Chondrocyte (in vitro differentiated cells): ENCODE measurements around the gene LRRC3. TPM values are rescaled to one million over a fixed set of nuclear protein-coding genes. Genes with fewer than 3 reads are reported as not detected.

Experiments used
- DNase-seq: peaks from one replicate; pipeline ENCODE4 v3.0.0; 2021; ENCODE audit warnings: mixed read lengths, low spot score
- H3K27ac Mint-ChIP-seq: one replicate; pipeline ENCODE4 v1.8.0; 2021; ENCODE audit warnings: mild to moderate bottlenecking, moderate library complexity, mixed read lengths; ENCODE audit not compliant: unreplicated experiment
- H3K27me3 Mint-ChIP-seq: 2 replicates; pipeline ENCODE4 v1.8.0; 2021; ENCODE audit warnings: low read depth, mixed read lengths
- H3K36me3 Mint-ChIP-seq: 2 replicates; pipeline ENCODE4 v1.8.0; 2021; ENCODE audit warnings: low read depth, mixed read lengths
- H3K4me1 Mint-ChIP-seq: 2 replicates; pipeline ENCODE4 v1.8.0; 2021; ENCODE audit warnings: low read depth, mild to moderate bottlenecking, mixed read lengths
- H3K4me3 Mint-ChIP-seq: one replicate; pipeline ENCODE4 v1.8.0; 2021; ENCODE audit warnings: mild to moderate bottlenecking, moderate library complexity, mixed read lengths; ENCODE audit not compliant: unreplicated experiment
- H3K9me3 Mint-ChIP-seq: 2 replicates; pipeline ENCODE4 v1.8.0; 2021; ENCODE audit warnings: low read depth, mixed read lengths
- total RNA-seq: library from RNA; stranded (reverse); gene quantifications from 3 replicates; pipeline ENCODE4 v1.2.1, GENCODE V29; 2021
- TF ChIP-seq, protein P1 (sequence below): fragments of 200-600 bp; sonication (generic); IDR thresholded peaks from 2 replicates; pipeline ENCODE4 v1.5.0; 2021; ENCODE audit warnings: antibody characterized with exemption, mild to moderate bottlenecking, moderate library complexity

The LRRC3 gene
- total RNA-seq, 1 donor from 2014 or later = 8.0 TPM

DNA sequence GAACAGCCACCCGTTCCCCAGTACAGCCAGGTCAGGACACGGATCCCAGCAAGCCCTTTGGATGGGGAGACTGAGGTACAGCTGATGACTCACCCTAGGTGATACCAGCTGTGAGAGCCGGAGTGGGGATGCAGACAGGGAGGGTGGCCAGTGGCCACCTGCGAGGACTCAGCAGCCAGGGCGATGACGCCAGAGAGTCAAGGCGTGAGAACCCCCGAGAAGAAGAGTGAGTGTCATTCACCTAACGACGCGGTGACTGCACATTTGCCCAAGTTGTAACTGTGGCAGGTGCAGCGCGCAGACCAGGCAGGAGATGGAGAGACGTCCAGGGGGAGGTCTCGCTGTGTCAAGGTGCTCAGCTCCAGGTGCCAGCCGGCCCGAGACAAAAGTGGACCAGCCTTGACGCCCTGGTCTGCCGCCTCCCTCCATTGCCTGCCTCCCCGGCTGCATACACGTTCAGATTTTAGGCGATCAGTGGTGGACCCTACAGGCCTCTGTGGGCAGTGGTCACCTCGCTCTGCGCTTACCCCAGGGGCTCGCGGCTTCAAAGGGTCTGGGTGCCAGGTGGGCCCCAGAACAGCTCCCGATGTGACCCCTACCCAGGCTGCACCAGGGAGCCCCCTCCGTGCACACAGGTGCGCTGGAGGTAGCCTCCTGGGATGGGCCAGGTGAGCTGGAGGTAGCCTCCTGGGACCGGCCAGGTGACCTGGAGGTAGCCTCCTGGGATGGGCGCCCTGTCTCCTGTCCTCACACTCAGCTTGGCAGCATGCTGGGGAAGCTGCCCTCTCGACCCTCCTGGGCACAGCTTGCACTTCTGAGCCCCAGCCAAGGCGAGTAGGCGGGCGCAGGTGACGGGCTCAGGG lies 11.9 kb downstream of the LRRC3 start:
- TF ChIP-seq, protein P1, sequence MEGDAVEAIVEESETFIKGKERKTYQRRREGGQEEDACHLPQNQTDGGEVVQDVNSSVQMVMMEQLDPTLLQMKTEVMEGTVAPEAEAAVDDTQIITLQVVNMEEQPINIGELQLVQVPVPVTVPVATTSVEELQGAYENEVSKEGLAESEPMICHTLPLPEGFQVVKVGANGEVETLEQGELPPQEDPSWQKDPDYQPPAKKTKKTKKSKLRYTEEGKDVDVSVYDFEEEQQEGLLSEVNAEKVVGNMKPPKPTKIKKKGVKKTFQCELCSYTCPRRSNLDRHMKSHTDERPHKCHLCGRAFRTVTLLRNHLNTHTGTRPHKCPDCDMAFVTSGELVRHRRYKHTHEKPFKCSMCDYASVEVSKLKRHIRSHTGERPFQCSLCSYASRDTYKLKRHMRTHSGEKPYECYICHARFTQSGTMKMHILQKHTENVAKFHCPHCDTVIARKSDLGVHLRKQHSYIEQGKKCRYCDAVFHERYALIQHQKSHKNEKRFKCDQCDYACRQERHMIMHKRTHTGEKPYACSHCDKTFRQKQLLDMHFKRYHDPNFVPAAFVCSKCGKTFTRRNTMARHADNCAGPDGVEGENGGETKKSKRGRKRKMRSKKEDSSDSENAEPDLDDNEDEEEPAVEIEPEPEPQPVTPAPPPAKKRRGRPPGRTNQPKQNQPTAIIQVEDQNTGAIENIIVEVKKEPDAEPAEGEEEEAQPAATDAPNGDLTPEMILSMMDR = no peak
- Mint-ChIP-seq H3K9me3 (no peaks in the 10 kb centered on the region), H3K4me1 (no peaks in the 10 kb centered on the region), H3K27me3 (no peaks in the 10 kb centered on the region), H3K36me3 (peaks cover 7% of the 10 kb centered on the region), H3K27ac (no peak overlapping the region), H3K4me3 (no peak overlapping the region)
- no peak for DNase-seq

DNA sequence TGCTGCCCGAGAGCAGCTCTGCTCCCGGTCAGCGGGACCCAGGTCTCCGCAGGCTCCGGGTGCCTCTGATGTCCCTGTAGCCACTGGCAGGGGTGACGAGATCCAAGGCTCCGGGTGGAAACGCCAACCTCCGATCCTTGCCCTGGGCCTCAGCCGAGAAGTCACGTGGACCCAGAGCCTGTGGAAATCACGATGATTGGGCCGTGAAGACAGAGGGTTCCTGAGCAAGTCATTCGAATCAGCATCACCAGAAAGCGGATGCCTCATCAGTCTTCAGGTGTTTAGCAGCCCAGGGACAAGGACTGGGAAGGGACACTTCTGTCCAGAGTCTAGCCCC lies 12.5 kb downstream of the LRRC3 start:
- peaks cover 7% of the 10 kb centered on the region for H3K36me3 Mint-ChIP-seq
- TF ChIP-seq, protein P1 = no peak
- H3K27ac Mint-ChIP-seq = no peak overlapping the region
- H3K9me3 Mint-ChIP-seq = no peaks in the 10 kb centered on the region
- no peak for DNase-seq
- no peaks in the 10 kb centered on the region for H3K27me3 Mint-ChIP-seq
- H3K4me3 Mint-ChIP-seq = no peak overlapping the region
- no peaks in the 10 kb centered on the region for H3K4me1 Mint-ChIP-seq

DNA sequence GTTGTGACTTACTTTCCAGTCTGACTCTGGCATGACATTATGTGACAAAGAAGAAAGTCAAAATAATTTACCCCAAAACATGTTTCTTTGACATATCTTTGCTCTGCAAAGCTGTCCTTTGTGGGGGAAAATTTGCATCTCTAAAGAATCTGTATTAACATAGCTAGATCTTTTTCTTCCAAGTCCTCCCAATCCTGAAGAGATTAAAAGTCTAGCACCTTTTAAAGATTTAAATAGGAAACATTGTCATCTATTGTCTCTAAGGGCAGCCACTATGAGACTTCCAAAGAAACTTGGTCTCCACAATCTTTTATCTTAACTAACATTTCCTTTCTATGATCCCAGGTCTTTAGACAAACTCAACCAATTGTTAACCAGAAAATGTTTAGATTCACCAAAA lies 16.0 kb downstream of the LRRC3 start:
- no peak overlapping the region for H3K4me3 Mint-ChIP-seq
- no peaks in the 10 kb centered on the region for H3K9me3 Mint-ChIP-seq
- H3K27me3 Mint-ChIP-seq = no peaks in the 10 kb centered on the region
- TF ChIP-seq, protein P1 = no peak
- H3K36me3 Mint-ChIP-seq = peaks cover 3% of the 10 kb centered on the region
- no peaks in the 10 kb centered on the region for H3K4me1 Mint-ChIP-seq
- no peak for DNase-seq
- H3K27ac Mint-ChIP-seq = no peak overlapping the region

DNA sequence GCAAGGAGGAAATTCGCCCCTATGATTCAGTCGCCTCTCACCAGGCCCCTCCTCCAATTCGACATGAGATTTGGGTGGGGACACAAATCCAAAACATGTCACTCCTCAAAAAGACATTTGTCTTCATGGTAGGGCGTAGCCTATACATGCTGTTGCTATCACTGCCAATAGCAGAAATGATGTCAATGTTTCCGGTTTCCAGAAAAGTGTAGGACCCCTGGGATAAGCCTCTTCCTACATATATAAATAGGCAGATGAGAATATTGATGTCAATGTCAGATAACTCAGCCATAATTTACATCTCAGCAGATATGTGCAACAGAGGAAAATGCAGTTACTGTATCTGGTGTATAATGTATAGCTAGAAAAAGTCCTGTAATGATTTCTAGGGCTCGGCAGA lies 16.7 kb downstream of the LRRC3 start:
- Mint-ChIP-seq H3K27me3 (no peaks in the 10 kb centered on the region), H3K9me3 (no peaks in the 10 kb centered on the region), H3K27ac (no peak overlapping the region), H3K36me3 (peaks cover 3% of the 10 kb centered on the region), H3K4me3 (no peak overlapping the region), H3K4me1 (no peaks in the 10 kb centered on the region)
- TF ChIP-seq, protein P1 = no peak
- DNase-seq = no peak

DNA sequence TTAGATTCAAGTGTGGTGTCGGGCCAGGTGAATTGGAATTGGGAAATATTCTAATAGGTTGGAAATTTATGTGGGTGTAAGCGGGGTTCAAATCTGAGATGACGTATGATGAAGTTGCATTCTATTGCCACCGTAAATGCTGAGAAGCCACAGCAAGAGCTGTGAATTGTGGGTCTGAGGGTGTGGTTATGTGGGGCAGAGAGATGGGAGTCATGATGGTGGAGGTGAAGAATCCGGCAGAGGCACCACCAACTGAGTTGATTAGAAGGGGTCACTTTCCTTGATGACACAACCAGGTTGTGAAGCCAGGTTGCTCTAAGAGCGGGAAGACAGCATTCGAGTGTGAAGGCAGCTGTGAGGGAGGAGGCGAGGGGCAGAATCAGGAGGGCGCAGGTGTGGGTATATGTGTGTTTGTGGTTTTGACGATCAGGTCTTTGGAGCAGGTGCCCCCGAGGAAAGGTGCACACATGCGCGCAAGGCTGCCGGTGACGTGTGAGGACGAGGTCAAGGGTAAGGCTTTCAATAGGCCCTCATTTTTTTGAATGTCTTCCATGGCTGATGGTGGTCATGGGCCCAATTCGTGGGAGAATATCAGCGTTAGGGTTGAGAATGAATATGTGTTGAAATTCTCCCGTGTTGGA lies 18.7 kb downstream of the LRRC3 start:
- TF ChIP-seq, protein P1 = no peak
- Mint-ChIP-seq H3K9me3 (no peaks in the 10 kb centered on the region), H3K4me3 (no peak overlapping the region), H3K27me3 (no peaks in the 10 kb centered on the region), H3K4me1 (no peaks in the 10 kb centered on the region), H3K27ac (no peak overlapping the region), H3K36me3 (peaks cover 4% of the 10 kb centered on the region)
- no peak for DNase-seq
